Measurements from ENCODE around the gene LRMDA.

Gene LRMDA

DNA sequence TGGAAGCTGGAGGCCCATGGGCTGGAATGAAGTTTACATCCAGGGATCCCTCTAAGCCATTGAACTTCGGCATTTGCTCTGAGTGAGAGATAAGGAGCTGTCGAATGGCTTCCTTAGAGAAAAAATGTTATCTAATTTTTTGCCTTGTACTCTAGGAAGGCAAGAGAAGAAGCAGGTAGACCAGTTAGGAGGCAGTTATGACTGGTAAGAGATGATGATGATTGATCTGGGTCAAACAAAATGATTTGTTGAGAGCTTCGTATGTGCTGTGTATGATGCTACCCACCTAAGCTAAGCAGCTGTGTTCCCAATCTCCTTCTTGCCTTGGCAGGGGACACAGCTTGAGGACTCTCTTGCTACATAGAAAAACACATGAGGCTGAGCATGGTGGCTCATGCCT, 370.2 kb downstream of the LRMDA start:
- TF ChIP-seq, protein P1, sequence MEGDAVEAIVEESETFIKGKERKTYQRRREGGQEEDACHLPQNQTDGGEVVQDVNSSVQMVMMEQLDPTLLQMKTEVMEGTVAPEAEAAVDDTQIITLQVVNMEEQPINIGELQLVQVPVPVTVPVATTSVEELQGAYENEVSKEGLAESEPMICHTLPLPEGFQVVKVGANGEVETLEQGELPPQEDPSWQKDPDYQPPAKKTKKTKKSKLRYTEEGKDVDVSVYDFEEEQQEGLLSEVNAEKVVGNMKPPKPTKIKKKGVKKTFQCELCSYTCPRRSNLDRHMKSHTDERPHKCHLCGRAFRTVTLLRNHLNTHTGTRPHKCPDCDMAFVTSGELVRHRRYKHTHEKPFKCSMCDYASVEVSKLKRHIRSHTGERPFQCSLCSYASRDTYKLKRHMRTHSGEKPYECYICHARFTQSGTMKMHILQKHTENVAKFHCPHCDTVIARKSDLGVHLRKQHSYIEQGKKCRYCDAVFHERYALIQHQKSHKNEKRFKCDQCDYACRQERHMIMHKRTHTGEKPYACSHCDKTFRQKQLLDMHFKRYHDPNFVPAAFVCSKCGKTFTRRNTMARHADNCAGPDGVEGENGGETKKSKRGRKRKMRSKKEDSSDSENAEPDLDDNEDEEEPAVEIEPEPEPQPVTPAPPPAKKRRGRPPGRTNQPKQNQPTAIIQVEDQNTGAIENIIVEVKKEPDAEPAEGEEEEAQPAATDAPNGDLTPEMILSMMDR (IDR thresholded peaks at IDR 0.05; ENCODE audit: control insufficient read depth, extremely low read depth, insufficient read depth), result no peak
- no peak for DNase-seq (ENCODE audit: low read depth)
- H3K4me3 ChIP-seq (ENCODE audit: low read depth, low read length), result no peak overlapping the region

DNA sequence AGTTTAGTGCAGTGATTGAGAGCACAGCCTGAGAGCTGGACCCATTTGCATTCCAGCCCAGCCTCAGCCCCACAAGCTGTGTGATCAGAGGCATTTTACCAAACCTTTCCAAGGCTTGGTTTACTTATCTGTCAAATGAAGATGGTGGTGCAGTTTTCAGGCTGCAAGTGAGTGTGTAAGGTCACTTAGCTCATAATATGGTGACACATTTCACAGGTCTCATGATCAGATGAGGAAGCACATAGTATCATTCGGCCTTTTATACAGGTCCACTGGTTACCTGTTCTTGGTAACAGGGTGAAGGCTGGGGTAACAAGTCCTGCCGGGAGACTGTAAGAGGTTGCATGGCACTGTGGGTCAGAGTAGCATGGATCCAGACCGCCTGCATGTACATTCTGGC, 371.7 kb downstream of the LRMDA start:
- DNase-seq (ENCODE audit: low read depth), result no peak
- TF ChIP-seq, protein P1 (IDR thresholded peaks at IDR 0.05; ENCODE audit: control insufficient read depth, extremely low read depth, insufficient read depth), result no peak
- no peak overlapping the region for H3K4me3 ChIP-seq (ENCODE audit: low read depth, low read length)

DNA sequence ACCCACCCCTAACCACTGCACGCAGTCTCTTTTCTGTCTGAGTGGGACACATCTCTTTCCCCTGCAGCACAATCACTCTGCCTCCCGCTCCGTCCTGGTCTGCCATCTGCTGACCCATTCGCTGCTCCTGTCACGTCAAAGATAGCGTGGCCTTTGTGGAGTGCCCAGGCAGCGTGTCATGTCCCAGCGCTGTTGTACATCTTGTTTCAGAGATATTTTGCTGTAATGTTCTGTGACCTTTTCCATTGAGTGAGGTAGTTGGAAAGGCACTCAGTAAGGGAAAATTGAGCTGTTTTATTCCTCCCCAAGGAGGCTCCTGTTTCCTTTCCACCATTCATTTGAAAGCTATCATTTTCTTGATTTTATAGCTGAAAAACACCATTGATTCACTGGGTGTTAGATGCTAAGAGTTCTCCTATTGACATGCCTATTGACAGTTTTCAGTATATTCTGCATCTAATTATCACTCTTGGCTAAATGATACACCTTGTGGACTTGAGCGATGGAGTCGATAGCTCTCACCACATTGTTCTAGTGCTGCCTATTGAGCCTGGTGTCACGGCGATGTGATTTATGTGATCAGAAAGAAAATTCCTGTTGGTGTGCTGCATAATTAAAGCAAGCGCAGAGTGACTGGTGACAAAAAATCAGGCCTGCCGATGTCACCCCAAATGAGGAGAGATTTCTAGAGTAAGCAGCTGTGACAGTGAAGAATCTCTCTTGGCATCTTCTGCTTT, 372.6 kb downstream of the LRMDA start:
- no peak overlapping the region for H3K4me3 ChIP-seq (ENCODE audit: low read depth, low read length)
- TF ChIP-seq, protein P1 (IDR thresholded peaks at IDR 0.05; ENCODE audit: control insufficient read depth, extremely low read depth, insufficient read depth), result no peak
- DNase-seq (ENCODE audit: low read depth), result no peak

DNA sequence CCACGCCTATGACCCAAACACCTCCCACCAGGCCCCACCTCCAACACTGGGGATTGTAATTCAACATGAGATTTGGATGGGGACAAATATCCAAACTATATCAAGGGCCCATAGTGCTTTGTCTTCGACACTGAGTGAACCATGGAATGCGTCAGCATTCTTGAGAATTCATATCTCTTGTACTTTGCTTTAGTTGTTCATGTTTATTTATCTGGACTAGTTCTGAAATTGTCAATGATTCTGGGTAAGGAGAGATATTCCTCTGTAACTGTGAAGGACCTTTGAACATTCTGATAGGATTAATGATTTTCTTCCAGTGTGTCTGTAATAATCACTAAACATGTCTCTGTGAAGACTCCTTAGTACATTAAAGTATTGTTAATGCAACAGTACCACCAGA, 374.8 kb downstream of the LRMDA start:
- TF ChIP-seq, protein P1 (IDR thresholded peaks at IDR 0.05; ENCODE audit: control insufficient read depth, extremely low read depth, insufficient read depth), result no peak
- no peak for DNase-seq (ENCODE audit: low read depth)
- H3K4me3 ChIP-seq (ENCODE audit: low read depth, low read length), result no peak overlapping the region

DNA sequence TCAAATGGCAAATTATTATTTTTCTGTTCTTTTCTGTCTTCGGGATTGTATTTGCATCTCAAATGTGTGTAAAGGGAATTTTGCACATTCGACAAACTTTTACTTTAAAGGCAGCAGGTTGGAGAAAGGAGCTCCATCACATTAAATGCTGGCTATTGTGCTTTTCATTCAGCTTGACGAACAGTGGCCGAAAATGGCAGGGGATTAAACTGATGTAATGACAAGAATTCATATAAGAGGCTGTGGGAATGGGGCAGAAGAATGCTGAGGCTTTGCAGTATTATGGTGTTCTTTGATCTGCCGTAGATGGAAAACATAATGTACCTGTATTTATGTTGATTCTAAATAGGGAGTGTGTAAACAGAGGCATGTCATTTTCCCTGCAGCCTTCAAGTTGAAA, 376.0 kb downstream of the LRMDA start:
- DNase-seq (ENCODE audit: low read depth), result no peak
- H3K4me3 ChIP-seq (ENCODE audit: low read depth, low read length), result no peak overlapping the region
- TF ChIP-seq, protein P1 (IDR thresholded peaks at IDR 0.05; ENCODE audit: control insufficient read depth, extremely low read depth, insufficient read depth), result no peak

DNA sequence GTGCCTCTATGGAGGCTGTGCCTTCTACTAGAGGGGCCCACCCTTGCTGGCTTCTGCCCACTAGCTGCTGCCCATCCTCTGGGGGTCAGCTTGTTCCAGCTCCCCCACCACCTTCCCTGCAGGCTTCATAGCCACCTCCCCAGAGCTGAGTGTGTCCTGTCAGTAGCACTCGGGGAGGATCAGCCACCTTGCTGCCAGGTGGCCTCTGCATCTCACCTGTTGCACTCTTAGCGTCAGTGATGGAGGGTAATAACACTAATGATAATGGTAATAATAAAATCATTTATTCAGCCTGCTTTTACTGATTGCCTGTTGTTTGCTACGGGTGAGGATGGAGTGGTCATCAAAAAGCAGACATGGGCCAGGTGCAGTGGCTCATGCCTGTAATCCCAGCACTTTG, 377.6 kb downstream of the LRMDA start:
- DNase-seq (ENCODE audit: low read depth), result no peak
- H3K4me3 ChIP-seq (ENCODE audit: low read depth, low read length), result no peak overlapping the region
- TF ChIP-seq, protein P1 (IDR thresholded peaks at IDR 0.05; ENCODE audit: control insufficient read depth, extremely low read depth, insufficient read depth), result no peak

DNA sequence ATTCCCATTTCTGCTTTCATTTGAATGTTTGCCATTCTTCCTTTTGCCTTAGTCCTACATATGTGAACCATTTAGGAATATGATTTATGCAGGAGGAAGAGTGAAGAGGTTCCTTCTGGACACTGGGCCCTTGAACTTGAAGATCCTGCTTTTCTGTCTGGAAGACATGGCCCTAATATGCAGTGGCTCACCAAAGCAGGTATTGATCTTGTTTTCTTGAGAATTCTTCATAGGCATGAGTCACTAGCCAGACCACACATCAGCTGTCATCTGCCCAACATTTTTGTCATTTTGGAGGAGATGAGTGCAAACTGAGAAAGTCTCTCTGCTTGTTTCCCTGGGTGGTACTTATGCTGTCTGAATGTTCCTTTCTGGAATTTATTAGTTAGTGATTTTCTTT, 382.6 kb downstream of the LRMDA start:
- DNase-seq (ENCODE audit: low read depth), result no peak
- TF ChIP-seq, protein P1 (IDR thresholded peaks at IDR 0.05; ENCODE audit: control insufficient read depth, extremely low read depth, insufficient read depth), result no peak
- no peak overlapping the region for H3K4me3 ChIP-seq (ENCODE audit: low read depth, low read length)

Measured in LNCaP clone FGC (cell line).